HEK293 (cell line): Measurements from ENCODE around the gene LARGE1.
A peak's percentile ranks its signal among the peaks of the same experiment; 100 is the strongest.

Experiments
- CTCF ChIA-PET: fragments of 350-600 bp; formaldehyde crosslinking; extraction: SDS; loops from one replicate; lab custom pipeline; 2021; ENCODE audit warnings: antibody characterized with exemption; lab: Yijun Ruan, JAX
- POLR2A ChIA-PET: fragments of 300-600 bp; formaldehyde crosslinking; extraction: SDS; loops from one replicate; lab custom pipeline; 2020; ENCODE audit warnings: antibody characterized with exemption, inconsistent platforms; lab: Yijun Ruan, JAX
- H3K27ac ChIP-seq: fragments of 200-500 bp; sonication (Bioruptor generic); 2 replicates; pipeline ENCODE4 v1.5.1; 2014; ENCODE audit warnings: low read depth, low read length, control low read depth, inconsistent platforms; ENCODE audit errors: extremely low read depth
- H3K36me3 ChIP-seq, 2 experiments: fragments of 200-500 bp in 1 of 2; sonication (Bioruptor generic) in 1 of 2; 1 replicate in 1 of 2; 2 replicates in 1 of 2; pipeline ENCODE4 v1.5.1; 2014 to 2017; ENCODE audit warnings: inconsistent platforms in 2 of 2, low read length in 2 of 2; ENCODE audit not compliant: control insufficient read depth in 2 of 2, insufficient read depth in 1 of 2
- H3K4me1 ChIP-seq: fragments of 200-500 bp; sonication (Bioruptor generic); 2 replicates; pipeline ENCODE4 v1.5.1; 2014; ENCODE audit warnings: mild to moderate bottlenecking, low read length, inconsistent platforms; ENCODE audit not compliant: control insufficient read depth, insufficient read depth
- H3K4me3 ChIP-seq: 2 replicates; pipeline ENCODE4 v1.5.1; 2011; ENCODE audit warnings: low read depth, mild to moderate bottlenecking, control low read depth, low read length, moderate library complexity
- H3K9me3 ChIP-seq: fragments of 200-500 bp; sonication (Bioruptor generic); 2 replicates; pipeline ENCODE4 v1.5.1; 2014; ENCODE audit warnings: low read depth, low read length, inconsistent platforms; ENCODE audit not compliant: control insufficient read depth, insufficient read depth
- GLIS2 ChIP-seq: fragments of 450-650 bp; formaldehyde crosslinking; IDR thresholded peaks from 2 replicates; pipeline ENCODE4 v1.5.1; 2016; ENCODE audit warnings: missing biosample characterization, missing genetic modification characterization
- KLF17 ChIP-seq: fragments of 450-650 bp; formaldehyde crosslinking; IDR thresholded peaks from 2 replicates; pipeline ENCODE4 v1.5.1; 2016; ENCODE audit warnings: missing biosample characterization, missing genetic modification characterization
- PRDM6 ChIP-seq: fragments of 450-650 bp; formaldehyde crosslinking; IDR thresholded peaks from 2 replicates; pipeline ENCODE4 v1.5.1; 2017; ENCODE audit warnings: missing biosample characterization, missing genetic modification characterization
- RBAK ChIP-seq: fragments of 450-650 bp; formaldehyde crosslinking; IDR thresholded peaks from 2 replicates; pipeline ENCODE4 v1.5.1; 2016; ENCODE audit warnings: missing biosample characterization, missing genetic modification characterization
- SP2 ChIP-seq: fragments of 450-650 bp; formaldehyde crosslinking; IDR thresholded peaks from 2 replicates; pipeline ENCODE4 v1.5.1; 2016; ENCODE audit warnings: missing biosample characterization, missing genetic modification characterization
- SP7 ChIP-seq: fragments of 450-650 bp; formaldehyde crosslinking; IDR thresholded peaks from 2 replicates; pipeline ENCODE4 v1.5.1; 2016; ENCODE audit warnings: missing biosample characterization, missing genetic modification characterization
- TRIM28 ChIP-seq: IDR thresholded peaks from 2 replicates; pipeline ENCODE4 v1.6.1; 2011; ENCODE audit warnings: low read length, control low read depth, borderline replicate concordance
- ZFP3 ChIP-seq: fragments of 450-650 bp; formaldehyde crosslinking; IDR thresholded peaks from 2 replicates; pipeline ENCODE4 v1.5.1; 2016; ENCODE audit warnings: low read depth, missing biosample characterization, missing genetic modification characterization
- ZNF10 ChIP-seq: fragments of 450-650 bp; formaldehyde crosslinking; IDR thresholded peaks from 2 replicates; pipeline ENCODE4 v1.5.1; 2017; ENCODE audit warnings: missing biosample characterization, missing genetic modification characterization
- ZNF155 ChIP-seq: fragments of 450-650 bp; formaldehyde crosslinking; IDR thresholded peaks from 2 replicates; pipeline ENCODE4 v1.5.1; 2016; ENCODE audit warnings: missing biosample characterization, missing genetic modification characterization
- ZNF175 ChIP-seq: fragments of 450-650 bp; formaldehyde crosslinking; IDR thresholded peaks from 2 replicates; pipeline ENCODE4 v1.5.1; 2016; ENCODE audit warnings: missing biosample characterization, missing genetic modification characterization
- ZNF311 ChIP-seq: fragments of 450-650 bp; formaldehyde crosslinking; IDR thresholded peaks from 2 replicates; pipeline ENCODE4 v1.5.1; 2017; ENCODE audit warnings: missing biosample characterization, missing genetic modification characterization, borderline replicate concordance
- ZNF544 ChIP-seq: fragments of 450-650 bp; formaldehyde crosslinking; IDR thresholded peaks from 2 replicates; pipeline ENCODE4 v1.5.0; 2017; ENCODE audit warnings: missing biosample characterization, missing genetic modification characterization
- ZNF600 ChIP-seq: fragments of 450-650 bp; formaldehyde crosslinking; IDR thresholded peaks from 2 replicates; pipeline ENCODE4 v1.5.1; 2016; ENCODE audit warnings: missing biosample characterization, missing genetic modification characterization
- ZNF621 ChIP-seq: fragments of 450-650 bp; formaldehyde crosslinking; IDR thresholded peaks from 2 replicates; pipeline ENCODE4 v1.5.1; 2017; ENCODE audit warnings: missing biosample characterization, missing genetic modification characterization
- ZNF670 ChIP-seq: fragments of 450-650 bp; formaldehyde crosslinking; IDR thresholded peaks from 2 replicates; pipeline ENCODE4 v1.5.1; 2016; ENCODE audit warnings: missing biosample characterization, missing genetic modification characterization, low read depth
- ZNF792 ChIP-seq: fragments of 450-650 bp; formaldehyde crosslinking; IDR thresholded peaks from 2 replicates; pipeline ENCODE4 v1.5.1; 2016; ENCODE audit warnings: missing biosample characterization, missing genetic modification characterization
- ZNF830 ChIP-seq: fragments of 450-650 bp; IDR thresholded peaks from 2 replicates; pipeline ENCODE4 v1.5.0; 2018; ENCODE audit warnings: missing biosample characterization, missing genetic modification characterization, low read depth, mild to moderate bottlenecking, moderate library complexity
- ZSCAN18 ChIP-seq: fragments of 450-650 bp; formaldehyde crosslinking; IDR thresholded peaks from 2 replicates; pipeline ENCODE4 v1.5.1; 2016; ENCODE audit warnings: missing biosample characterization, missing genetic modification characterization
- ZSCAN23 ChIP-seq: fragments of 450-650 bp; formaldehyde crosslinking; IDR thresholded peaks from 2 replicates; pipeline ENCODE4 v1.5.1; 2016; ENCODE audit warnings: missing biosample characterization, missing genetic modification characterization

LARGE1 gene

GRCh38 chr22:33873666-33874065 is 46.6 kb downstream of the LARGE1 start (continued):
- 0 out of 2 replicates have a peak, but pooled peaks have one; percentile 17 for TF ChIP-seq KLF17 (tag by site-specific recombination)
- TF ChIP-seq ZNF792 (tag by site-specific recombination), result no peak
- no peak for TF ChIP-seq ZNF830 (tag by site-specific recombination)
- TF ChIP-seq, all 188 proteins: peak for 4

DNA sequence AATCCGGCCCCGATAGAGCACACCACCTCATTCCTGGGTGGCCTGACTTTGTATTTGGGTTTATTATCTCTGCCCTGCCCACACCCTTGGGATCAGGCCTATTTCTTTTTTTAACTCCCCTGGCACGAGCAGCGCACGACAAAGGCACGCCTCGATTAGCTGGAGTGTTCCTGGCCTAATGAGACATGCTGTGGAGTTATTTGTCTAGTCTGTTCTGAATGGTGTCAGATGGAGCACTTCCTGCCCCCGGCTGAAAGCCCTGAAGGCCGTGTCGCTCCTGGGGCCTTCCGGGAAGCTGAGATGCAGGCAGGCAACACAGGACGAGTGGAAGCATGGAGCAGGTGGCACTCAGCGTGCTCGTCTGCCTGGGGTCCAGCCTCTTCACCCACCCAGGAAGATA is 47.1 kb downstream of the LARGE1 start:
- TF ChIP-seq SP7 (tag by site-specific recombination), result no peak
- TF ChIP-seq TRIM28, result no peak
- no peak for TF ChIP-seq ZNF621 (tag by site-specific recombination)
- no peak for TF ChIP-seq SP2 (tag by site-specific recombination)
- no peak for TF ChIP-seq PRDM6 (tag by site-specific recombination)
- no peak for TF ChIP-seq ZSCAN23 (tag by site-specific recombination)
- TF ChIP-seq ZNF792 (tag by site-specific recombination), result no peak
- TF ChIP-seq ZNF155 (tag by site-specific recombination), result no peak
- no peak for TF ChIP-seq ZSCAN18 (tag by site-specific recombination)
- no peak for TF ChIP-seq ZNF311 (tag by site-specific recombination)
- TF ChIP-seq ZNF175, result no peak
- Histone ChIP-seq H3K4me3 (no peak overlapping the region), H3K9me3 (no peaks in the 10 kb centered on the region), H3K27ac (no peak overlapping the region), H3K4me1 (no peaks in the 10 kb centered on the region), H3K36me3 (no peaks in the 10 kb centered on the region)
- ChIA-PET CTCF (no interaction called here), POLR2A (no interaction called here)

DNA sequence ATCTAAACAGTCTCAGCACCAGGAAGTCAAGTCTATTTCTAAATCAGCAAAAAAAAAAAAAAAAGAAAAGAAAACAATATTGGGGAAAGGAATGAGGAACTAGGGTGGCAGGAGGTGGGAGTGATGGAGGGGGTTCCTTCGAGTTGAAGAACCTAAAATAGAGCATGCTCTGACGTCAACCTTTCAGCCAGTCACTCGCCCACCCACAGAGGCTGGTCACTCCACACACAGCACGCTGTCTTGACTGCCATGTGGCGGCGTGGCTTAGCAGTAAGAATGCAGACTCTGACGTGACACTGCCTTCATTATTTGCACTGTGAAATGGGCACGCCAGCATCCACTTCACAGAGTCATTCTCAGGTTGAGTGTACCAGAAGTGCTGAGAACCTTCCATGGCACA is 48.3 kb downstream of the LARGE1 start:
- ChIA-PET POLR2A (no interaction called here), CTCF (interaction anchor here (0.8 kb wide), 1 partner anchor 51 kb away, joined by 3 read pairs; no protein-coding TSS in a partner anchor)
- no peaks in the 10 kb centered on the region for H3K4me1 ChIP-seq
- H3K36me3 ChIP-seq, result no peaks in the 10 kb centered on the region
- TF ChIP-seq ZNF544 (no peak), ZNF670 (tag by site-specific recombination) (no peak), ZNF600 (tag by site-specific recombination) (no peak), RBAK (no peak), ZNF10 (tag by site-specific recombination) (no peak), ZFP3 (no peak), GLIS2 (no peak)
- H3K9me3 ChIP-seq, result no peaks in the 10 kb centered on the region
- H3K4me3 ChIP-seq, result no peak overlapping the region
- no peak overlapping the region for H3K27ac ChIP-seq
